ENCODE measurements around the gene SCRN2.

The SCRN2 gene

GRCh38 chr17:47823519-47823918 lies 17.6 kb downstream of the SCRN2 start:
- in situ Hi-C loops (cut with HindIII; ENCODE audit: low sequenced_read_pairs): no loop called here

- in situ Hi-C loops (cut with HindIII; ENCODE audit: low sequenced_read_pairs): no loop called here
Observed at GRCh38 chr17:47822785-47823184, 18.3 kb downstream of the SCRN2 start.

GRCh38 chr17:47821424-47822391 lies 19.4 kb downstream of the SCRN2 start, which contains the start of gene OSBPL7:
TSS of gene OSBPL7 (minus strand) at chr17:47821794. CDS start at chr17:47820278, 1,516 bp downstream.
- in situ Hi-C loops (cut with HindIII; ENCODE audit: low sequenced_read_pairs): no loop called here

GRCh38 chr17:47821031-47821423 lies 20.0 kb downstream of the SCRN2 start:
- in situ Hi-C loops (cut with HindIII; ENCODE audit: low sequenced_read_pairs): no loop called here

- in situ Hi-C loops (cut with HindIII; ENCODE audit: low sequenced_read_pairs): no loop called here
Observed at GRCh38 chr17:47820033-47820789, 20.9 kb downstream of the SCRN2 start.

GRCh38 chr17:47819475-47819874 lies 21.6 kb downstream of the SCRN2 start:
- in situ Hi-C loops (cut with HindIII; ENCODE audit: low sequenced_read_pairs): no loop called here

GRCh38 chr17:47818002-47818695 lies 22.9 kb downstream of the SCRN2 start:
- in situ Hi-C loops (cut with HindIII; ENCODE audit: low sequenced_read_pairs): no loop called here

GRCh38 chr17:47816947-47817346 lies 24.1 kb downstream of the SCRN2 start:
- in situ Hi-C loops (cut with HindIII; ENCODE audit: low sequenced_read_pairs): no loop called here

- in situ Hi-C loops (cut with HindIII; ENCODE audit: low sequenced_read_pairs): no loop called here
Observed at GRCh38 chr17:47816111-47816735, 24.9 kb downstream of the SCRN2 start.

GRCh38 chr17:47815106-47815918 lies 25.8 kb downstream of the SCRN2 start:
- in situ Hi-C loops (cut with HindIII; ENCODE audit: low sequenced_read_pairs): no loop called here

- in situ Hi-C loops (cut with HindIII; ENCODE audit: low sequenced_read_pairs): no loop called here
Observed at GRCh38 chr17:47813512-47814031, 27.5 kb downstream of the SCRN2 start.

- in situ Hi-C loops (cut with HindIII; ENCODE audit: low sequenced_read_pairs): no loop called here
Observed at GRCh38 chr17:47813077-47813476, 28.0 kb downstream of the SCRN2 start.

- in situ Hi-C loops (cut with HindIII; ENCODE audit: low sequenced_read_pairs): no loop called here
Observed at GRCh38 chr17:47812146-47812920, 28.7 kb downstream of the SCRN2 start.

GRCh38 chr17:47811709-47812108 lies 29.4 kb downstream of the SCRN2 start:
- in situ Hi-C loops (cut with HindIII; ENCODE audit: low sequenced_read_pairs): no loop called here

GRCh38 chr17:47810901-47811635 lies 30.0 kb downstream of the SCRN2 start:
- in situ Hi-C loops (cut with HindIII; ENCODE audit: low sequenced_read_pairs): no loop called here

GRCh38 chr17:47810200-47810821 lies 30.8 kb downstream of the SCRN2 start:
- in situ Hi-C loops (cut with HindIII; ENCODE audit: low sequenced_read_pairs): no loop called here

GRCh38 chr17:47808830-47809480 lies 32.1 kb downstream of the SCRN2 start:
- in situ Hi-C loops (cut with HindIII; ENCODE audit: low sequenced_read_pairs): no loop called here

Data from DLD1 (cell line).